Stomach (tissue), 4 donors: ENCODE data around the gene PEPD.

Source experiments
- CTCF ChIP-seq, 7 experiments: fragments of 450-650 bp in 4 of 7; fragments of 200-600 bp in 3 of 7; sonication (generic) in 3 of 7; IDR thresholded peaks; one replicate each; pipeline ENCODE4 v1.5.1; 2016 to 2019; ENCODE audit warnings: antibody characterized with exemption in 7 of 7, control low read depth in 2 of 7, mild to moderate bottlenecking in 1 of 7
- EP300 ChIP-seq: sonication (generic); formaldehyde crosslinking; IDR thresholded peaks from one replicate; pipeline ENCODE4 v1.6.1; 2017; ENCODE audit warnings: antibody characterized with exemption
- POLR2A ChIP-seq, 4 donors: fragments of 450-650 bp; IDR thresholded peaks; one replicate each; pipeline ENCODE4 v1.6.1; 2016; ENCODE audit warnings: antibody characterized with exemption in 4 of 4, control low read depth in 2 of 4, mild to moderate bottlenecking in 1 of 4, moderate library complexity in 1 of 4
- POLR2AphosphoS5 ChIP-seq, 3 donors: sonication (generic); formaldehyde crosslinking; IDR thresholded peaks; one replicate each; pipeline ENCODE4 v1.6.1; 2016; ENCODE audit warnings: antibody characterized with exemption in 3 of 3

DNA sequence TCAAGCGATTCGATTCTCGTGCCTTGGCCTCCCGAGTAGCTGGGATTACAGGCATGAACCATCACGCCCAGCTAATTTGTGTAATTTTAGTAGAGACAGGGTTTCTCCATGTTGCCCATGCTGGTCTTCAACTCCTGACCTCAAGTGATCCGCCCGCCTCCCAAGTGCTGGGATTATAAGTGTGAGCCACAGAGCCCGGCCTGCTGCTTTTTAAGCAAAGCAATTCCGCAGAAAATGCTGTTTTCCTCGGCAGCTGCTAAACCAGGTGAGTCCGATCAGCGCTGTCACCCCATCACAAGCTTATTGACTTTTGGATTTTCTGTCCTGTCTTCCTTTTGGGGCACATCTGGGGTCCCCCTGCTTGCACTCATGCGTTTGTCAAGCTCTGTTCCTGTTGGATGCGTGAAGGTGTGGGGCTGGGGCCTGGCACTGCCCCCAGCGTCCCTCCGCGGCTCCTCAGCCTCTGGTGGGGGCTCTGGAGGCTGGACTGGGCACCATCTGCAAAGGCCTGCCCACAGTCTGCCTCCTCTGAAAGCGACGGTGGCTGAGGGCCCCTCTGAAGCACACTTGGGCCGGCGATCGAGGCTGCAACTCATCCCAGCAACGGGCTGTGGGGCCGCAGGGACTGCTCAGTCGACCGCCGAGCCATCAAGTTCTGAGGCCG lies 122.4 kb downstream of the PEPD start:
- TF ChIP-seq POLR2A (IDR thresholded peaks at IDR 0.05), result no peak
- TF ChIP-seq POLR2AphosphoS5 (IDR thresholded peaks at IDR 0.05), result no peak
- TF ChIP-seq CTCF (IDR thresholded peaks at IDR 0.05), result no peak
- no peak for TF ChIP-seq EP300
